Measurements from ENCODE around the gene LARP6. TPM values are rescaled to one million over a fixed set of nuclear protein-coding genes. Genes with fewer than 3 reads are reported as not detected.
"Not testable (repeated sequence)": the region's sequence is repeated elsewhere in the genome, so short reads cannot be mapped to it uniquely, and the experiment has no call there.

The LARP6 gene
- total RNA-seq, 2 donors from 2014 or later = 20.0 to 44.2 TPM

- TF ChIP-seq POLR2A (IDR thresholded peaks at IDR 0.05) (no peak), CTCF (IDR thresholded peaks at IDR 0.05) (no peak)
- Histone ChIP-seq H3K27ac (no peak overlapping the region), H3K27me3 (no peaks in the 10 kb centered on the region), H3K4me3 (no peak overlapping the region), H3K4me1 (no peaks in the 10 kb centered on the region), H3K36me3 (replicated peaks in 1 of 2; ENCODE audit: insufficient read depth in 1 of 2, low read depth in 2 of 2) (no peaks in the 10 kb centered on the region), H3K9me3 (no peaks in the 10 kb centered on the region)
- intact Hi-C loops (cut with DNase I) = no loop called here
- DNase-seq (no peak), ATAC-seq (no peak)
- 95 to 100% methylated on average over 2 of the region's 2 CpGs for WGBS, 2 donors
Measured at GRCh38 chr15:70818580-70818979, 35.4 kb downstream of the LARP6 start.

GRCh38 chr15:70817266-70817665 is 36.7 kb downstream of the LARP6 start:
- intact Hi-C loops (cut with DNase I) = no loop called here
- Histone ChIP-seq H3K27ac (no peak overlapping the region), H3K9me3 (no peaks in the 10 kb centered on the region), H3K36me3 (replicated peaks in 1 of 2; ENCODE audit: insufficient read depth in 1 of 2, low read depth in 2 of 2) (no peaks in the 10 kb centered on the region), H3K4me3 (no peak overlapping the region), H3K4me1 (no peaks in the 10 kb centered on the region), H3K27me3 (no peaks in the 10 kb centered on the region)
- no peak for ATAC-seq
- no peak for DNase-seq
- TF ChIP-seq CTCF (IDR thresholded peaks at IDR 0.05) (no peak), POLR2A (IDR thresholded peaks at IDR 0.05) (no peak)

- H3K4me3 ChIP-seq = no peak overlapping the region
- TF ChIP-seq POLR2A (IDR thresholded peaks at IDR 0.05) = no peak
- no peak for TF ChIP-seq CTCF (IDR thresholded peaks at IDR 0.05)
- ATAC-seq (no peak), DNase-seq (no peak)
- intact Hi-C loops (cut with DNase I) = no loop called here
- WGBS, 2 donors = 43 to 65% methylated on average over 5 of the region's 5 CpGs
- no peak overlapping the region for H3K27ac ChIP-seq
- no peaks in the 10 kb centered on the region for H3K36me3 ChIP-seq (replicated peaks in 1 of 2; ENCODE audit: insufficient read depth in 1 of 2, low read depth in 2 of 2)
- no peaks in the 10 kb centered on the region for H3K4me1 ChIP-seq
- no peaks in the 10 kb centered on the region for H3K27me3 ChIP-seq
- H3K9me3 ChIP-seq = no peaks in the 10 kb centered on the region
Measured at GRCh38 chr15:70815604-70816003, 38.4 kb downstream of the LARP6 start.

DNA sequence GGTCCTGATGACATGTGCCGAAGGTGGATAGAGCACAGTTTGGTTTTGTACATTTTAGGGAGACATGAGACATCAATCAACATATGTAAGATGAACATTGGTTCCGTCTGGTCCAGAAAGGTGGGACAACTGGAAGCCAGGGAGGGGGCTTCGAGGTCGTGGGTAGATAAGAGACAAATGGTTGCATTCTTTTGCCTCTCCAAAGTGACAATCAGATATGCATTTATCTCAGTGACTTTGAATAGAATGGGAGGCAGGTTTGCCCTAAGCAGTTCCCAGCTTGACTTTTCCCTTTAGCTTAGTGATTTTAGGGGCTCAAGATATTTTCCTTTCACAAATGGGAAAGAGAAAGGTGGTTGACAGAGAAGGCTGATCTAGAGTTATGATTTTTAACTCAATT is 38.9 kb downstream of the LARP6 start:
- H3K9me3 ChIP-seq; H3K27me3 ChIP-seq; H3K36me3 ChIP-seq (replicated peaks in 1 of 2; ENCODE audit: insufficient read depth in 1 of 2, low read depth in 2 of 2); intact Hi-C loops (cut with DNase I); H3K27ac ChIP-seq; H3K4me3 ChIP-seq; DNase-seq; H3K4me1 ChIP-seq; ATAC-seq: not testable (repeated sequence)
- WGBS, 2 donors = 49 to 50% methylated on average over 4 of the region's 4 CpGs

GRCh38 chr15:70812827-70813364 is 41.1 kb downstream of the LARP6 start:
- ATAC-seq = no peak
- H3K27me3 ChIP-seq = no peaks in the 10 kb centered on the region

More at GRCh38 chr15:70812827-70813364, 41.1 kb downstream of the LARP6 start:
- no peaks in the 10 kb centered on the region for H3K4me1 ChIP-seq
- H3K9me3 ChIP-seq = no peaks in the 10 kb centered on the region
- H3K27ac ChIP-seq = no peak overlapping the region
- no peak for TF ChIP-seq POLR2A (IDR thresholded peaks at IDR 0.05)
- no peak for TF ChIP-seq CTCF (IDR thresholded peaks at IDR 0.05)
- 73 to 74% methylated on average over 4 of the region's 4 CpGs for WGBS, 2 donors
- intact Hi-C loops (cut with DNase I) = no loop called here
- no peak overlapping the region for H3K4me3 ChIP-seq
- no peak for DNase-seq
- no peaks in the 10 kb centered on the region for H3K36me3 ChIP-seq (replicated peaks in 1 of 2; ENCODE audit: insufficient read depth in 1 of 2, low read depth in 2 of 2)

Data from body of pancreas (tissue), 4 donors.